Measurements from ENCODE around the gene CPVL. TPM values are rescaled to one million over a fixed set of nuclear protein-coding genes. Genes with fewer than 3 reads are reported as not detected.

CPVL gene
- polyA plus RNA-seq, 2 of the 4 experiments (the other 2 are of a cell fraction): 0.05 TPM; not detected in 1

- Histone ChIP-seq H3K4me2 (no peak overlapping the region), H3K4me3 (no peak overlapping the region), H3K27ac (no peak overlapping the region), H3K4me1 (no peaks in the 10 kb centered on the region), H3K9me3 (no peaks in the 10 kb centered on the region)
- ATAC-seq (no peak), DNase-seq (ENCODE audit: low read depth in 1 of 2, low spot score in 1 of 2) (no peak), FAIRE-seq (no peak)
- 31% methylated on average over 3 of the region's 3 CpGs for WGBS (ENCODE audit: missing lambda C conversion rate)
- ChIA-PET POLR2A (no interaction called here), CTCF (interaction anchor here (0.6 to 22.6 kb wide), 37 partner anchors 9 to 714 kb away, joined by 3 to 393 read pairs (median 4); no protein-coding TSS in a partner anchor)
- TF ChIP-seq CTCF (IDR thresholded peaks at IDR 0.05): peak; percentile 2; the same call in 1 of the 3 replicates
- no peak for TF ChIP-seq BHLHE40 (IDR thresholded peaks at IDR 0.05; ENCODE audit: low read depth, low read length)
Measured at GRCh38 chr7:29106669-29106988, 39.7 kb downstream of the CPVL start.

GRCh38 chr7:29105752-29106668 is 40.3 kb downstream of the CPVL start:
- Histone ChIP-seq H3K27ac (no peak overlapping the region), H3K4me1 (no peaks in the 10 kb centered on the region), H3K4me3 (no peak overlapping the region), H3K9me3 (no peaks in the 10 kb centered on the region), H3K4me2 (no peak overlapping the region)
- 27% methylated on average over 4 of the region's 4 CpGs for WGBS (ENCODE audit: missing lambda C conversion rate)
- DNase-seq (ENCODE audit: low read depth in 1 of 2, low spot score in 1 of 2) (peak in 1 of 2 experiments; percentile 49), ATAC-seq (peak; percentile 90 to 91), FAIRE-seq (no peak)
- TF ChIP-seq NR3C1 (IDR thresholded peaks at IDR 0.05): no peak
- no peak for TF ChIP-seq EP300 (IDR thresholded peaks at IDR 0.05)
- peak; percentile 58 for TF ChIP-seq SMC3 (IDR thresholded peaks at IDR 0.05)
- no peak for TF ChIP-seq PHF8 (IDR thresholded peaks at IDR 0.05; ENCODE audit: borderline replicate concordance, low read depth)
- peak; percentile 59 to 74 for TF ChIP-seq RAD21 (conservative IDR thresholded peaks at IDR 0.05 in 1 of 2, IDR thresholded peaks at IDR 0.05 in 1 of 2)
- TF ChIP-seq CTCF (IDR thresholded peaks at IDR 0.05): peak; percentile 63
- TF ChIP-seq EHMT2 (IDR thresholded peaks at IDR 0.05; ENCODE audit: low read depth): no peak
- POLR2A ChIA-PET: no interaction called here
- CTCF ChIA-PET: interaction anchor here (0.6 to 22.6 kb wide), 37 partner anchors 8 to 714 kb away, joined by 3 to 393 read pairs (median 4); no protein-coding TSS in a partner anchor

DNA sequence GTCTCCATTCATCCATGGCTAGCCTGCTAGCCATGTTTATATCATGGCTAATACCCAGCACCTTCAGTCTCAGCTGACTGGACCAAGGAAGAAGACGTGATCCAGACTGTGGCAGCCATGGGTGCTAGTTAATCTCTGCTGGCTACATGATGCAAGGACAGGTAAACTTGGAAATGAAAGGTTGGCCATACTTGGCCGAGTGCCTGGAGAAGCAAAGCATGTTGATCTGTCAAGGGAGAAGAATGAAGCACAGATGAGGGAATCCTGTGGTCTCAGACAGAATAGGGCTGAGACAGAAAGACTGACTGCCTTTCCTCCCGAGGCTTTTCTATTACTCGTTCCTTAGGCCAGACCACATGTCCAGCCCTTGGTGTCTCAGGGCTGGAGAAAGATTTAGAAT is 41.1 kb downstream of the CPVL start:
- Histone ChIP-seq H3K9me3 (no peaks in the 10 kb centered on the region), H3K4me3 (no peak overlapping the region), H3K27ac (no peak overlapping the region), H3K4me1 (no peaks in the 10 kb centered on the region), H3K4me2 (no peak overlapping the region)
- no peak for TF ChIP-seq ELK1 (IDR thresholded peaks at IDR 0.05; ENCODE audit: low read depth, low read length)
- TF ChIP-seq CBX8 (IDR thresholded peaks at IDR 0.05): no peak
- TF ChIP-seq NPAS2 (CRISPR knock-in tag; IDR thresholded peaks at IDR 0.05; ENCODE audit: borderline replicate concordance): no peak
- TF ChIP-seq CBX2 (IDR thresholded peaks at IDR 0.05; ENCODE audit: borderline replicate concordance, low read depth): no peak
- TF ChIP-seq MAFK (IDR thresholded peaks at IDR 0.05; ENCODE audit: partially characterized antibody): no peak
- TF ChIP-seq, protein P1, sequence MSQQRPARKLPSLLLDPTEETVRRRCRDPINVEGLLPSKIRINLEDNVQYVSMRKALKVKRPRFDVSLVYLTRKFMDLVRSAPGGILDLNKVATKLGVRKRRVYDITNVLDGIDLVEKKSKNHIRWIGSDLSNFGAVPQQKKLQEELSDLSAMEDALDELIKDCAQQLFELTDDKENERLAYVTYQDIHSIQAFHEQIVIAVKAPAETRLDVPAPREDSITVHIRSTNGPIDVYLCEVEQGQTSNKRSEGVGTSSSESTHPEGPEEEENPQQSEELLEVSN (IDR thresholded peaks at IDR 0.05; ENCODE audit: borderline replicate concordance, low read depth): no peak
- TF ChIP-seq, protein P2, sequence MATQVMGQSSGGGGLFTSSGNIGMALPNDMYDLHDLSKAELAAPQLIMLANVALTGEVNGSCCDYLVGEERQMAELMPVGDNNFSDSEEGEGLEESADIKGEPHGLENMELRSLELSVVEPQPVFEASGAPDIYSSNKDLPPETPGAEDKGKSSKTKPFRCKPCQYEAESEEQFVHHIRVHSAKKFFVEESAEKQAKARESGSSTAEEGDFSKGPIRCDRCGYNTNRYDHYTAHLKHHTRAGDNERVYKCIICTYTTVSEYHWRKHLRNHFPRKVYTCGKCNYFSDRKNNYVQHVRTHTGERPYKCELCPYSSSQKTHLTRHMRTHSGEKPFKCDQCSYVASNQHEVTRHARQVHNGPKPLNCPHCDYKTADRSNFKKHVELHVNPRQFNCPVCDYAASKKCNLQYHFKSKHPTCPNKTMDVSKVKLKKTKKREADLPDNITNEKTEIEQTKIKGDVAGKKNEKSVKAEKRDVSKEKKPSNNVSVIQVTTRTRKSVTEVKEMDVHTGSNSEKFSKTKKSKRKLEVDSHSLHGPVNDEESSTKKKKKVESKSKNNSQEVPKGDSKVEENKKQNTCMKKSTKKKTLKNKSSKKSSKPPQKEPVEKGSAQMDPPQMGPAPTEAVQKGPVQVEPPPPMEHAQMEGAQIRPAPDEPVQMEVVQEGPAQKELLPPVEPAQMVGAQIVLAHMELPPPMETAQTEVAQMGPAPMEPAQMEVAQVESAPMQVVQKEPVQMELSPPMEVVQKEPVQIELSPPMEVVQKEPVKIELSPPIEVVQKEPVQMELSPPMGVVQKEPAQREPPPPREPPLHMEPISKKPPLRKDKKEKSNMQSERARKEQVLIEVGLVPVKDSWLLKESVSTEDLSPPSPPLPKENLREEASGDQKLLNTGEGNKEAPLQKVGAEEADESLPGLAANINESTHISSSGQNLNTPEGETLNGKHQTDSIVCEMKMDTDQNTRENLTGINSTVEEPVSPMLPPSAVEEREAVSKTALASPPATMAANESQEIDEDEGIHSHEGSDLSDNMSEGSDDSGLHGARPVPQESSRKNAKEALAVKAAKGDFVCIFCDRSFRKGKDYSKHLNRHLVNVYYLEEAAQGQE (IDR thresholded peaks at IDR 0.05): no peak
- 15% methylated on average over 4 of the region's 4 CpGs for WGBS (ENCODE audit: missing lambda C conversion rate)
- no peak for ATAC-seq
- ChIA-PET CTCF (interaction anchor here (0.7 to 22.6 kb wide), 3 partner anchors 12 to 303 kb away, joined by 3 to 393 read pairs (median 13); no protein-coding TSS in a partner anchor), POLR2A (no interaction called here)
- no peak for FAIRE-seq
- DNase-seq (ENCODE audit: low read depth in 1 of 2, low spot score in 1 of 2): no peak

All from A549 (cell line).